Measurements from ENCODE around the gene USP28.

- no peak for TF ChIP-seq CTCF (IDR thresholded peaks at IDR 0.05)
- no peak for TF ChIP-seq POLR2A (IDR thresholded peaks at IDR 0.05)
- TF ChIP-seq POLR2AphosphoS5 (IDR thresholded peaks at IDR 0.05) = no peak
- TF ChIP-seq EP300 (IDR thresholded peaks at IDR 0.05) = no peak
Observed at GRCh38 chr11:113789675-113790320, 85.6 kb downstream of the USP28 start.
